Smooth muscle cell (in vitro differentiated cells): ENCODE measurements around the gene CELF2. TPM values are rescaled to one million over a fixed set of nuclear protein-coding genes. Genes with fewer than 3 reads are reported as not detected.

Source experiments
- DNase-seq: peaks from one replicate; lab custom pipeline; 2025; ENCODE audit not compliant: unreplicated experiment; lab: John Stamatoyannopoulos, UW
- H2AFZ ChIP-seq: fragments of 200-600 bp; sonication (generic); 2 replicates; pipeline ENCODE4 v1.6.0; 2016; ENCODE audit warnings: antibody characterized with exemption, low read depth, mild to moderate bottlenecking
- H3F3A ChIP-seq: fragments of 200-600 bp; sonication (generic); 2 replicates; pipeline ENCODE4 v1.6.0; 2017; ENCODE audit warnings: antibody characterized with exemption, low read depth
- H3K27ac ChIP-seq: fragments of 200-600 bp; sonication (generic); 2 replicates; pipeline ENCODE4 v1.5.1; 2016; ENCODE audit warnings: low read depth, mild to moderate bottlenecking
- H3K27me3 ChIP-seq: fragments of 200-600 bp; sonication (generic); 2 replicates; pipeline ENCODE4 v1.6.1; 2016; ENCODE audit warnings: low read depth, mild to moderate bottlenecking
- H3K36me3 ChIP-seq: fragments of 200-600 bp; sonication (generic); 2 replicates; pipeline ENCODE4 v1.5.1; 2016; ENCODE audit warnings: low read depth
- H3K4me1 ChIP-seq: fragments of 200-600 bp; sonication (generic); 2 replicates; pipeline ENCODE4 v1.5.1; 2016; ENCODE audit warnings: low read depth
- H3K4me2 ChIP-seq: fragments of 200-600 bp; sonication (generic); 2 replicates; pipeline ENCODE4 v1.6.0; 2016; ENCODE audit warnings: mild to moderate bottlenecking
- H3K4me3 ChIP-seq: fragments of 200-600 bp; sonication (generic); 2 replicates; pipeline ENCODE4 v1.5.1; 2016; ENCODE audit warnings: mild to moderate bottlenecking
- H3K79me2 ChIP-seq: fragments of 200-600 bp; sonication (generic); 2 replicates; pipeline ENCODE4 v1.6.0; 2016; ENCODE audit warnings: low read depth, mild to moderate bottlenecking
- H3K9ac ChIP-seq: fragments of 200-600 bp; sonication (generic); 2 replicates; pipeline ENCODE4 v1.6.0; 2016; ENCODE audit warnings: low read depth
- H3K9me3 ChIP-seq: fragments of 200-600 bp; sonication (generic); replicated peaks from 2 replicates; pipeline ENCODE4 v1.5.1; 2016; ENCODE audit warnings: low read depth
- H4K20me1 ChIP-seq: fragments of 200-600 bp; sonication (generic); 2 replicates; pipeline ENCODE4 v1.6.0; 2016; ENCODE audit warnings: low read depth
- CTCF ChIP-seq: fragments of 200-600 bp; sonication (generic); IDR thresholded peaks from 2 replicates; pipeline ENCODE4 v1.5.1; 2017; ENCODE audit warnings: borderline replicate concordance, mild to moderate bottlenecking, antibody characterized with exemption; ENCODE audit not compliant: insufficient read depth, poor library complexity, severe bottlenecking
- WGBS: methylation state at CpG from one replicate; pipeline ENCODE4 v1.1.7; 2016; ENCODE audit warnings: low lambda C conversion rate; 5-methylcytosine and 5-hydroxymethylcytosine counted together
- polyA plus RNA-seq: library from polyadenylated mRNA; unstranded; fragments of >200 nt; fragmentation: Nextera tagmentation; extraction: Ambion mirVana; gene quantifications from 2 replicates; pipeline ENCODE4 v1.2.1, GENCODE V29; 2016
- total RNA-seq: library from RNA; depleted of rRNA; stranded (reverse); fragments of >200 nt; gene quantifications from 2 replicates; pipeline ENCODE4 v1.2.3, GENCODE V29; 2014

The CELF2 gene
- total and polyA plus RNA-seq, 2 experiments from 2014 or later: 3.0 to 4.7 TPM

- no peaks in the 10 kb centered on the region for H3K4me1 ChIP-seq
- no peak for DNase-seq
Observed at GRCh38 chr10:11280187-11280932, 262.7 kb downstream of the CELF2 start.

GRCh38 chr10:11282156-11282555 is 264.5 kb downstream of the CELF2 start:
- no peaks in the 10 kb centered on the region for H4K20me1 ChIP-seq
- H3K4me3 ChIP-seq: no peak overlapping the region
- TF ChIP-seq CTCF: no peak
- 88% methylated on average over 9 of the region's 9 CpGs for WGBS
- H3F3A ChIP-seq: no peaks in the 10 kb centered on the region
- H3K4me2 ChIP-seq: no peak overlapping the region
- H3K36me3 ChIP-seq: no peaks in the 10 kb centered on the region
- H3K27me3 ChIP-seq: peaks cover 14% of the 10 kb centered on the region
- no peaks in the 10 kb centered on the region for H3K4me1 ChIP-seq
- no peak overlapping the region for H3K27ac ChIP-seq
- no peak overlapping the region for H2AFZ ChIP-seq
- no peak for DNase-seq
- no peaks in the 10 kb centered on the region for H3K9me3 ChIP-seq
- H3K9ac ChIP-seq: no peak overlapping the region
- no peaks in the 10 kb centered on the region for H3K79me2 ChIP-seq

More at GRCh38 chr10:11280187-11280932, 262.7 kb downstream of the CELF2 start:
- Histone ChIP-seq H3F3A (no peaks in the 10 kb centered on the region), H3K36me3 (no peaks in the 10 kb centered on the region), H3K27me3 (peaks cover 21% of the 10 kb centered on the region), H3K27ac (no peak overlapping the region), H4K20me1 (no peaks in the 10 kb centered on the region), H3K9me3 (no peaks in the 10 kb centered on the region), H2AFZ (no peak overlapping the region), H3K9ac (no peak overlapping the region), H3K79me2 (no peaks in the 10 kb centered on the region), H3K4me2 (no peak overlapping the region), H3K4me3 (no peak overlapping the region)
- WGBS: 96% methylated on average over 25 of the region's 25 CpGs
- no peak for TF ChIP-seq CTCF

GRCh38 chr10:11282661-11283060 is 265.0 kb downstream of the CELF2 start:
- H3K4me1 ChIP-seq: no peaks in the 10 kb centered on the region
- no peak overlapping the region for H2AFZ ChIP-seq
- no peaks in the 10 kb centered on the region for H3F3A ChIP-seq
- H3K27ac ChIP-seq: no peak overlapping the region
- peaks cover 12% of the 10 kb centered on the region for H3K27me3 ChIP-seq
- no peak overlapping the region for H3K9ac ChIP-seq
- no peaks in the 10 kb centered on the region for H4K20me1 ChIP-seq
- H3K79me2 ChIP-seq: no peaks in the 10 kb centered on the region
- H3K4me2 ChIP-seq: no peak overlapping the region
- WGBS: 96% methylated on average over 8 of the region's 8 CpGs
- DNase-seq: no peak
- no peaks in the 10 kb centered on the region for H3K9me3 ChIP-seq
- H3K4me3 ChIP-seq: no peak overlapping the region
- TF ChIP-seq CTCF: no peak
- no peaks in the 10 kb centered on the region for H3K36me3 ChIP-seq
